ENCODE measurements around the gene FLYWCH1.

The FLYWCH1 gene

DNA sequence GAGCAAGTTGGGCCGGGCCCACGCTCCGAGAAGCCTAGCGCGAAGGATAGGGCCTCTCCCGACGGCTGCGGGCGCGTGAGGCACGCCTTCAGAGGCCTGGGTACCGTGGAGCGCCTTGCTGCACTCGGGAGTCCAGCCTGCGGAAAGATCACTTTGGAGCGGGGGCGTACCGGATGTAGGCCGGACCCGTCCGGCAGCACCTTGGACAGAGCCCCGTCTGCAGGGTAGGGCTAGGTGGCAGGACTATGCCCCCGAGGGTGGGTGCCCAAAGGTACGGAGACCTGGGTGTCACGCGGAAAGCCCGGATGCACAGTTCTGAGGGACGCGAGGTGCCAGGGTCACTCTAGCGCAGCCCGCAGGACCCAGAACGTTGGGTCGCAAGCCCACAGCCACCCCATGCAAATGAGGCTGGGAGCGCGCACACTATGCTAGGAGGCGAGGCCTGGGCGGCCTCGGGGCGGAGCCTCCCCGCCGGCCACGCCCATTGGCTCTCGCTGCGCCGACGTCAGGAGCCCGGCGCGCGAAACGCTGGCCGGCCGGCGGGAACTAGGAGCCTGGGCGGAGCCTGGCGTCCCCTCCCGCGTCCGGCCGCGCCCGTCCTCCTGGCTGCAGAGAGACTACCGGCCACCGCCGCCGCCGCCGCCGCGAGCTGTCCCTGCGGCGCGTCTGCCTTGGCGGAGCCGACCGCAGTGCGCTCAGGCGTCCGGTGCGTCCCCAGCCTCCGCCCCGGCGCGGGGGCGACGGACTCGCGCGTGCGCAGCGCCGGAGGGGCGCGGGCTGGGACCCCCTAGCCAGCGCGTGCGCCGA is 57.2 kb downstream of the FLYWCH1 start, which contains the start of gene PAQR4:
PAQR4 (plus strand) TSS at position 611 of the 807 bp plus-strand sequence. CDS start 327 bp downstream, outside the sequence.
- DNase-seq (ENCODE audit: low spot score) (peak; percentile 81), FAIRE-seq (no peak)

DNA sequence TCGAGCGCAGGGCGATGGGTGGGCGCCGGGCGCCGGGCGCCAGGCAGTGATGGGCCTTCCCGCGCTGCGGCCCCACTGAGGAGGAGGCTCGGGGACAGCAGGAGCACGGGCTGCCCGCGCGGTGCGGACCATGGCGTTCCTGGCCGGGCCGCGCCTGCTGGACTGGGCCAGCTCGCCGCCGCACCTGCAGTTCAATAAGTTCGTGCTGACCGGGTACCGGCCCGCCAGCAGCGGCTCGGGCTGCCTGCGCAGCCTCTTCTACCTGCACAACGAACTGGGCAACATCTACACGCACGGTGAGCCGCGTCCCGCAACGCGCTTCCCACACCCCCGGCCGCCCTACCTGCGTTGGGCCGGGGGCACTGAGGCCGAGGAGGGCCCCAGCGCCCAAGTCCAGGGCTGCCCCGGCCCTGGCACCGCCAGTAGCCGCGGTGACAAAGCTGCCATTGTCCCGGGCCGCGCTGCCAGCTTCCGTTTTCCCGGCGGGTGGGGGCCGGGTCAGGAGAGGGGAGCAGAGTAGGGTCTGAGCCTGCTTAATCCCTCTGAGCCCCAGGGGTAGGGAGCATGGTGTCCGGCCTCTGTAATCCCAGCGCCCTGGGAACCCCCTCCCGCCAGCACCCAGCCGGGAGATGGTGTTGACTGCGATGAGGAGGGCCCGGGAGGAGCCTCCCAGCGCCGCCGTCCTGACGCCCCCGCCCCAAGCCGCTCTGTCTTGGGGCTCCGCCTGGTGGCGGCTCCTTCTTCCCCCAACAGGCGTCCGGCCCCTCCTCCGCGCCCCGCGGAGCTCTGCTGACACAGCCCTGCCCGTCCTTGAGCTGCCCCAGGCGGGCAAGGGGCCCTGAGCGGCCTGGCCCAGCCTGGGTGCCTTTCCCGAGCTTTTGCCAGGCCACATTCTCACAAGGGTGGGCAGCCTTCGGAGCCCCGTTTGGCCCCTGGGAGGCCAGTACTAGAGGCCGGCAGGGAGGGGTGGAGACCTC is 58.1 kb downstream of the FLYWCH1 start:
- FAIRE-seq: no peak
- DNase-seq (ENCODE audit: low spot score): peak; percentile 56

DNA sequence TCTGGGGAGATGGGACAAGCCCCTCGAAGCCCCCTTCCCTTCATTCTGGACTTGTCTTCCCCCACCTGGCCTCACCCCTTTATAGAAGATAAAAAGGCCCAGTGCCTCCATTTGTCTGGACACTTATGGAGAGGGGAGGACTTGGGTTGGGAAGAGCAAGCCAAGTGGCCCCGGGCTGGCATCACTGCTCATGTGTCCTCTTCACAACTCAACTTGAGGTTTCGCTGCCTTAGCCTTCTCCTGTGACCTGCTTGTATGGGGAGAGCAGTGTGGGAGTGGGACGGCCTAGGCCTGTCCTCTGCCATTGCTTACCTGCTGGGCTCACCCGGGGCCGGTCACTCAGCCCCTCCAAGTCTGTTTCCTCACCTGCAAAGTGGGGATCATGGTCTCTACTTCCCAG is 58.8 kb downstream of the FLYWCH1 start:
- FAIRE-seq (no peak), DNase-seq (ENCODE audit: low spot score) (no peak)

DNA sequence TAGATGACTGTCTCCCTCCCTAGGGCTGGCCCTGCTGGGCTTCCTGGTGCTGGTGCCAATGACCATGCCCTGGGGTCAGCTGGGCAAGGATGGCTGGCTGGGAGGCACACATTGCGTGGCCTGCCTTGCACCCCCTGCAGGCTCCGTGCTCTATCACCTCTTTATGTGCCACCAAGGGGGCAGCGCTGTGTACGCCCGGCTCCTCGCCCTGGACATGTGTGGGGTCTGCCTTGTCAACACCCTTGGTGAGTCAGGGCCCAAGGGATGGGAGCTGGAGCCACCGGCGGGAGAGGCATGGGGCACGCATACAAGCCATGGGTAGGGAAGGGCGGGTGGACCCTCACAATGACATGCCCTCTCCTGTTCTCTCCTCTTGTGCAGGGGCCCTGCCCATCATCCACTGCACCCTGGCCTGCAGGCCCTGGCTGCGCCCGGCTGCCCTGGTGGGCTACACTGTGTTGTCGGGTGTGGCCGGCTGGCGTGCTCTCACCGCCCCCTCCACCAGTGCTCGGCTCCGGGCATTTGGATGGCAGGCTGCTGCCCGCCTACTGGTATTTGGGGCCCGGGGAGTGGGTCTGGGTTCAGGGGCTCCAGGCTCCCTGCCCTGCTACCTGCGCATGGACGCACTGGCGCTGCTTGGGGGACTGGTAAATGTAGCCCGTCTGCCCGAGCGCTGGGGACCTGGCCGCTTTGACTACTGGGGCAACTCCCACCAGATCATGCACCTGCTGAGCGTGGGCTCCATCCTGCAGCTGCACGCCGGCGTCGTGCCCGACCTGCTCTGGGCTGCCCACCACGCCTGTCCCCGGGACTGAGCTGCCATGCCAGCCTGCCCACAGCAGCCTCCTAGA is 59.6 kb downstream of the FLYWCH1 start:
- no peak for FAIRE-seq
- no peak for DNase-seq (ENCODE audit: low spot score)

DNA sequence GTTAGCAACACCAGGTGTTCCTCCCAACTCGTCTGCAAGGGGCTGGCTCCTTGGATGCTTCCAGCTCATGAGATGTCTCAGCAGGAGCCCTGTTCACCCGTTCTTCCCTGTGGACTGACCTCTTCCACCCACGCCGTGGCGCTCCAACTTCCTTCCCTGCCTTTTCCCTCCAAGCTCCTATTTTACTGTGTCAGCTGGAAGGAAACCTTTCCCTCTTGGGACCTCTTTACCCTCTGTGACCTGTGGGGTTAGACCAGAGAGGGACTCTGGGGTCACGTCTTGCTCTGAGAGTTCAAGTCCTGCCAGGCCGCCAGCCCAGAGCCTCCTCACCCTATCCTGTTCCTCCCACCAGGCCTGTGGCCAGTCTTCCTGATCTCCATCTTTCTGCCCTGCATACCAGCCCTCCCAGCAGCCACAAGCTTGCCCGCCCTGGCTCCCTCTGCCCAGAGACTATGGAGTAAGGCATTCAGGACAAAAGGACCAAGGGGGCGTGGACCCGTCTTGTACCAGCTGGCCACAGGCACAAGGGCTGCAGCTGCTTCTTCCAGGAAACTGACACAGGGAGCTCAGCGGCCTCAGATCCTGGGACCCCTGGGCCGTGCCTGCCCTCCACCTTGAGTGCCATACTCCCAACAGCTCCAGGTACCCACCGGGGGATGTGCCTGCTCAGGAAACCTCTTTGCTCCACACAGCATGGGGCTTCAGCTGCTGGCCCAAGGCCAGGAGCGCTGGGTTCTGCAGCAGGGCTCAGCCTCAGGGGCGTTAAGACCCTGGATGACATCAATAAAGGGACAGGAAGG is 60.5 kb downstream of the FLYWCH1 start:
- FAIRE-seq: no peak

DNA sequence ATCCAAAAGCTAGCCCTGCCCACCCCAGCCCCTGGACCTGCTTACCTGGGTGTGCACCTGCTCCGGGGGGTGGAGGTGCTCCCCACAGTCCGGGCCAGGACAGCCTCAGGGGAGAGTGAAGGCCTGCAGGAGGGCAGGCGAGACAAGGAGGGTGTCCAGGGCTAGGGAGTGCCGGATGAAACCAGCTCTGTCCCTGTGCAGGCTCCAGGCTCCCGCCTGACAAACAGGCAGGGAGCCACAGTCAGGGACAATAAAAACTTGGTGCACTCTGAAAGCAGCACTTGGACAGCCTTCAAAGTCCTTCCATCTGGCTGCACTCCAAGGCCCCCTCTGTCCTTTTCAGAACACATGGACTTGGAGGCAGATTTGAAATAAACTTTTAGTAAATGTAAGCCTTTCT is 61.4 kb downstream of the FLYWCH1 start:
- FAIRE-seq: no peak
- DNase-seq (ENCODE audit: low spot score): no peak

More for the DNA sequence above, 60.5 kb downstream of the FLYWCH1 start:
- no peak for DNase-seq (ENCODE audit: low spot score)

DNA sequence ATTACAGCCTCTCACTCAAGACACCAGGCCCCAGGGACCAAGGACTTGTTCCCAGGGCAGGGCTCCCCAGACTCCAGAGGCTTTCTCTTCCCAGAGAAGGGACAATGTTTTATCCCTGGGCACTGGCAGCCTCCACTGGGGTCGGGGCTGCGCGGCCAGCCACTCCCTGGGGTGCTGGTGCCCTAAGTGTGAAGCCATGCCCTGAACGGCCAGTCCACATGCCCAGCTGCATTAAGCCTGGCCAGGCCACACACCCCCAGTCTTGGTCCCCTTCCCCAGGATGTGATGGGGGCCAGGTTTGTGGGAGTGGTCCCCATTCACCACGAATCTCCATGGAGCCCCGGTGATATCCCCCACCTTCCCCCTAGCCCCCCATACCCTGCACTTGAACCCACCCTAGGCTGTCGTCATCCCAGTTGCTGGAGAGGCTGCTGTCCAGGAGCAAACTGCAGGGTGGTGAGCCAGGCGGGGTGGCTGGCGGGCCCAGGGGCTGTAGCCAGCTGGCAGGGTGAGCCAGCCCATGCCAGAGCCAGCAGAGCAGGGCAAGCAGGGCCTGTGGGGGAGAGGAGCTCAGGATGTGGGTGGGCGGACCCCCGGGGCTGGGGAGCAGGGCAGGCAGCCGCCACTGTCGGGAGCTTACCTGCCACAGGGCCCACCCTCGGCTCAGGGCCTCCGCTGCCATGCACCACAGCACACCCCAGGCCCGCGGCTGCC is 62.0 kb downstream of the FLYWCH1 start:
- DNase-seq (ENCODE audit: low spot score) (no peak), FAIRE-seq (no peak)

DNA sequence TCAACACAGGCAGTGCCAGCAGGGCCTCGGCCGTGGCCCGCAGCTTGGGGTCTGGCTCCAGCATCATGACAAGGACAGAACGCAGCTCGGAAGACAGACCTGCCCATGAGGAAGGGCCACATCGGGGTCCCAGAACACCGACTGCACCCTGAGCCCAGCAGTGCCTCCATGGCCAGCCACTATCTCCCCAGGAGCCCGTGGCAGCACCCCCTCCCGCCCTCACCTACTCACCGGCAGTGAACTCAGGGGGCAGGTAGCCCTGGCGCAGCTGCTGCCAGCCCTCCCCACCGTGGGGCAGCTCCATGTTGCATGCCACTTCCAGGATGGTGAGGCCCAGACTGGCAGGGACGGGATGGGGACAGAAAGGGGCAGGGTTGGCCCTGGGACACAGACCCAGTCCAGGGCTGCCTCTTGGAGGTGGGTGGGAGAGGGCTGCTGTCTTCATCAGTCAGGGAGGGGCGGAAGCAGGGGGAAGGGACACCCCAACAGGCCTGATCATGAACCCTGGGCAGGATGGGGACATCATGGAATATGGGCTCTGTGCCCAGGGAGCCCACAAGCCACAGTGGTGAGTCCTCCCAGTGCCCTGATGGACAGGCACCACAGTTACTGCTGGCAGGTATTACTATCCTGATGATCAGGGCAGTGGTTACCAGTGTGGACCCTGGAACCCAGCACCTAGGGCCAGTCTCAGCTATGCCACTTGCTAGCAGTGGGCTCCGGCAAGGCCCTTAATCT is 62.8 kb downstream of the FLYWCH1 start:
- DNase-seq (ENCODE audit: low spot score) (no peak), FAIRE-seq (no peak)

DNA sequence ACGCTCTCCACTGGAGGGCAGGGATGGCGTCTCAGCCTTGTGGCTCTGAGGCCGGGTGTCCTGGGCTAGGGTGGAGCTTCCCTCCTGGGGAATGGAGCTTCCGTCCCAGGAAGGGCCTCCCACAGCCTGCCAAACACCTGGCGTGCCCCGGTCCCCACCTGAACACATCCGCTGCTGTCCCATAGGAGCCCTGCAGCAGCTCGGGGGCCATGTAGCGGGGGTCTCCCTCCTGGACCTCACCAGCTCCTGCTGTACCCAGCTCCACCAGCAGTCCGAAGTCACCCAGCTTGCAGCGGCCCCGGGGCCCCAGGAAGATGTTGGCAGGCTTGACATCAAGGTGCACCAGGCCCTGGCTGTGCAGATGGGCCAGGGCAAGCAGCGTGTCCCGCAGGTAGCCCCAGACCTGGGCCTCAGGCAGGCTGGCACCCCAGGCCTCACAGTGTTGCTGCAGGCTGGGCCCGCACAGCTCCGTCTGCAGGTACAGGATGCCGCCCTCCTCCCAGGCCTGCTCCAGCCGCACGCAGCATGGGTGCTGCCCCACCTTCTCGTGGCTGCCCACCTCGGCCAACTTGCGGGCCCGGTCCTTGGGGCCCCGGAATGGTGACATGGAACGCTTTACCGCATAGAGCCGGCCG is 63.5 kb downstream of the FLYWCH1 start:
- FAIRE-seq: no peak

DNA sequence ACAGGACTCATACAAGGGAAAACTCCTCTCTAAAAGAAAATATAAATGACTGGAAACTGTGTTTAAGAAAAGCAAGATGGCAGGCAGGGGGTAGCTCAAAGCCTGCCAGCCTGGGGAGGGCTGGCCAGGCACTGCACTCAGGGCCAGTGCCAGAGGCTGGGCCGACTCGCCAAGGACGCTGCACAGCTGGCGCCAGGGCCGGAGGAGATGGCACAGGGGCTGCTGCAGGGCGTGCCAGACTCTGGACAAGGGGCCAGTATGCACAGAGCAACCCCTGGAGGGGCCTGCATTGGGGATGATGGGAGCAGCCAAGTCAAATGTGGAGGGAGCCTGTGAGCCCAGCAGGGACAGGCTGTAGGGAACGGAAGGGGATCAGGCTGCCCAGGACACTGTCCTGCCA is 64.5 kb downstream of the FLYWCH1 start:
- no peak for DNase-seq (ENCODE audit: low spot score)
- no peak for FAIRE-seq

More for the DNA sequence above, 63.5 kb downstream of the FLYWCH1 start:
- DNase-seq (ENCODE audit: low spot score): no peak

DNA sequence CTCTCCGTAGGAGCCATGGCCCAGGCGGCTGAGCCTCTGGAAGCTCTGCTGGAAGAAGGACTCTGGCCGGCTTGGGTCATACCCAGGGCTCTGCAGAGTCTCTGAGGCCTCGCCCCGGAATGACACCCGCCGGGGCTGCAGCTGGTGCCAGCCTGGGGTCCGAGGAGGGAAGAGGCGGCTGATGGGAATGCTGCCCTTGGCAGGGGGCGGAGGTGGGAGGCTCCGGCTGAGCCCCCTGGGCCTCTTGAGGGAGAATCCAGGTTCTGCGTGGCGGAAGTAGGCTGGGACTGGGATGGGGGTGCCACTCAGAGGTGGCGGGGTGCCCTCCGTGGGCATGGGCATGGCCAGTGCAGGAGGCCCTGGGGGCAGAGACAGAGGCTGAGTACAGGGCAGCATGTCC is 64.9 kb downstream of the FLYWCH1 start:
- FAIRE-seq (no peak), DNase-seq (ENCODE audit: low spot score) (no peak)

DNA sequence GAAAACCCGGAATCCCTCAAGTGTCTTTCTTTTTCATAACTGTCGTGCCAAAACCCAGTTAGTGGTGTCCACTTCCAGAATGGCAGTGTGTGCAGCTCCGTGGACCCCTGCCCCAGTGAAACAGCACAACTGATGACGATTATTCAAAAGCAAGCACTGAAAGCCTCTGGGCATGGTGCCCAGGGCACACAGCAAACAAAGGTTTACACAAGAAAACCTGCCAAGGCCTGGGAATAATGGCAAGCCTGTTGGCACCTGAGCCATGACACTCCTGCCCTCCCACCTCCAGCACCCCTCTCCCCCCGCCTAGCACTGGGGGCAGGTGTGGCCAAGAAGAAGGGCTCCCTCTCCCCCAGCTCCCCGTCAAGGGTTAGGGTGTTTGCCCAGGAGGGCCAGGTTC is 65.7 kb downstream of the FLYWCH1 start:
- DNase-seq (ENCODE audit: low spot score) (no peak), FAIRE-seq (no peak)

DNA sequence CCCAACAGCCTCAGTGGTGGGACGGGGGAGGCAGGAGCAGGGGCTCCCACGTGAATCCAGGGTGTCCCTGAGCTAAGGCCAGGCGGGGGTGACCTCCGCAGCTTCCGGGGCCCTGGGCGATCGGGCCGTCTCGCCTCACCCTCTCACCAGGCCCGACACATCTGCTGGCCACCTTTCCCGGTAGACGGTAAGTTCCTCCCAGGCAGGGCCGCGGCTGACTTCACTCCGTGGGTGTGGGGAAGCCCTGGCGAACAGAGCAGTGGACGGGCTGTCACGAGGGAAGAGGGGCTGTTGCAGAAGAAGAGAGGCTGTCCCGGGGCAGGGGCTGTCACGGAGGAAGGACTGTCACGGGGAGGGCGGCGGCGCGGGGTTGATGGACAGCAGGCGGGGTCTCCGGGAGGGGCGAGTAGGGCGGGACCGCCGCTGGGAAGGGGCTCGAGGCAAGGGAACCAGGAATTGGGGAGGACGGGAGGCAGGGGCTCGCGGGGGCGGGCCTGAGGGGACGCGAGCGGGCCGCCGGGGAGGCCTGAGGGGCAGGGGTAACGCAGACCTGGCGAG is 68.0 kb downstream of the FLYWCH1 start:
- no peak for FAIRE-seq

DNA sequence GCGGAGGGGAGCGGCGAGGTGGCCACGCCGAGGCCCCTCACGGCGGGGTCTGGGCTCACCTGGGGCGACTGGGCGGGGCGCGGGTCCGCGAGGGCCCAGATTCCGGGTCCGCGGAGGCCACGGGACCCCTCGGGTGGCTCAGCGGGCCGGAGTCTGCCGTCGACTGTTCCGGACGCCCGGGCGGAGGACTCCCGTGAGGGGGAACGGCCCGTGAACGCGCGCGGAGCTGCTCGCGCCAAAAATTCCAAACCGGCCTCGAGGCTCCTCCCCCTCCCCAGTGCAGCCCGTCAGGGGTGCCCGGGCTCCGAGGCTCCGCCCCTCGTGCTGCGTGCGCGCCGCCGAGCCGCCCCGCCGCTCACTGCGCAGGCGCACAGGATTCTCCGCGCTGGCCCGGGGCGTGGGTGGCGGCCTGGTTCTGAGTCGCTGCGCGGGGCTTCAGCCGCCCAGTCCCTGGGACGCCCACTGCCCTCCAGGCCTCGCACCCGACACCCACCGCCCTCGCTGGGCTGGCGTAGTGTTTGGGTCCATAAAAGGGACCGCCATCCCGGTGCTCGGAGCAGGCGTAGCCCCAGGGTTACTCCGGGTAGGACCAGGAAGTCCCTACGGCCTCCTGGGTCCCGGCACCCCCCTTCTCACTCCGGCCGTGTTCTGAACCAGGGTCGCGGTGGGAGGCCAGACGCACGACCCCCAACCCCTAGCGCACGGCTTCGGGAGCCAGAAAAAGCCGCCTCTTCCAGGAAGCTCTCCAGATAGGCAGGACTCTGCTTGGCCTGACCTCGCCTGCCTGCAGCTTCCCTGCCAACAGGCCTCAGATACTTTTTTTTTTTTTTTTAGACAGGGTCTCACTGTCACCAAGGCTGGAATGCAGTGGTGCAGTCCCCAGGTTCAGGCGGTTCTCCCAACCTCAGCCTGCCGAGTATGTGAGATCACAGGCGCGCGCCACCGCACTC is 68.8 kb downstream of the FLYWCH1 start, which contains the start of gene PKMYT1:
PKMYT1 (minus strand) TSS at position 220 of the 950 bp plus-strand sequence. CDS start 789 bp downstream, outside the sequence.
- DNase-seq (ENCODE audit: low spot score) (peak; percentile 79), FAIRE-seq (no peak)

More for the DNA sequence above, 68.0 kb downstream of the FLYWCH1 start:
- no peak for DNase-seq (ENCODE audit: low spot score)

DNA sequence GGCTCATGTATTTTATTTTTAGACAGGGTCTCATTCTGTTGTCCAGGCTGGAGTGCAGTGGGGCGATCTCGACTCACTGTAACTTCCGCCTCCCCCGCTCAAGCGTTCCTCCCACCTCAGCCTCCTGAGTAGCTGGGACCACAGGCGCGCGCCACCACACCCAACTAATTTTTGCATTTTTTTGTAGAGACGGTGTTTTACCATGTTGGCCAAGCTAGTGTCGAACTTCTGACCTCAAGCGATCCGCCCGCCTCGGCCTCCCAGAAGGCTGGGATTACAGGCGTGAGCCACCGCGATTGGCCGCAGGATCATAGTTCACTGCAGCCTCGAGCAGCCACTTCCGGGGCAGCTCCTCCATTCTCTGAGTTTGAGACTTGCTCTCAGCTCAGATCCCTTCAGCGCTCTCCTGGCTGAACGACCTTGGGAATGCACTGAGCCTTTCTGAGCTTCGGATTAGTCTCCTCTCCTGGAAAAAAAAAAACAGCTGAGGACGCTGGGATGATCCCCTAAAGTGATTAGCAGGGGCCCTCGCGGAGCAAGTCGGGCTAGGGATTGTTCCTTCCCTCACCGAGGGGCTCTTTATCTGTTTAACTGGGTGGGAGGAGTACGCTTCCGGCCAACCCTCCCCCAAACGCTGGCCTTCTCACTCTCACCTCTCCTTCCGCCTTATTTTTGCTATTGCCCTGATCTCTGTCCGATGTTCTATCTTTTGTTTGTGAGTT is 69.6 kb downstream of the FLYWCH1 start:
- DNase-seq (ENCODE audit: low spot score): no peak
- no peak for FAIRE-seq

DNA sequence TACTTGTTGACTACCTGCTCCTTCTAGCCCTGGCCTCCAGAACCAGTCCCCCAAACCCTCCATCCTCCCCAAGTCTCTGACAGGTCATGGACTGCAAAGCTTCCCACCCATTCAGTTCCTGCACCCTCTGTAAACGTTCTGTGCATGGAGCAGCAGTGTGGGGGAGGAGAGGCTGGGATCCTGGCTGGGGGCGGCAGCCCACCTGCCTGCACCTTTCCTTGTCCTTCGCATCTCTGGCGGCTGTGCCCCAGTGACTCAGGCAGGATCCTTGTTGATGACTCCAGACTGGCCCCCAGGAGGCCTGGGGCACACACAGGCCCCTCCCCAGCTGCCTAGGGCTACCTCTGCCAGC is 70.1 kb downstream of the FLYWCH1 start:
- FAIRE-seq: no peak
- no peak for DNase-seq (ENCODE audit: low spot score)

All from RCC 7860 (cell line).